ENCODE measurements around the gene SOX13. TPM values are rescaled to one million over a fixed set of nuclear protein-coding genes. Genes with fewer than 3 reads are reported as not detected.

SOX13 gene
- total RNA-seq, 2 experiments from 2014 or later = 0.10 to 0.17 TPM

- H3K9me3 Mint-ChIP-seq = no peaks in the 10 kb centered on the region
- no peaks in the 10 kb centered on the region for H3K36me3 Mint-ChIP-seq (ENCODE audit: low read depth)
- intact Hi-C loops (cut with micrococcal nuclease) = loop anchor here (1.0 to 2.0 kb wide), 5 partner anchors 45 to 645 kb away; no protein-coding TSS in a partner anchor
- DNase-seq = no peak
- no peaks in the 10 kb centered on the region for H3K4me1 Mint-ChIP-seq (ENCODE audit: low read depth)
- CTCF ChIA-PET = interaction anchor here (0.6 to 8.1 kb wide), 26 partner anchors 10 to 344 kb away, joined by 3 to 89 read pairs (median 6); partner anchors contain the start of genes ETNK2, PLEKHA6 and SNRPE
- H3K27ac Mint-ChIP-seq = no peak overlapping the region
- no peak overlapping the region for H3K4me3 Mint-ChIP-seq
- peaks cover 1% of the 10 kb centered on the region for H3K27me3 Mint-ChIP-seq (ENCODE audit: low read depth)
Observed at GRCh38 chr1:204161609-204162493, 88.9 kb downstream of the SOX13 start.

GRCh38 chr1:204162494-204163074, 89.7 kb downstream of the SOX13 start:
- CTCF ChIA-PET = interaction anchor here (0.6 to 8.1 kb wide), 39 partner anchors 9 to 825 kb away, joined by 3 to 89 read pairs (median 4); partner anchors contain the start of genes ETNK2, PLEKHA6 and SNRPE
- peaks cover 1% of the 10 kb centered on the region for H3K27me3 Mint-ChIP-seq (ENCODE audit: low read depth)
- no peak overlapping the region for H3K4me3 Mint-ChIP-seq
- H3K36me3 Mint-ChIP-seq (ENCODE audit: low read depth) = peaks cover 3% of the 10 kb centered on the region
- peak; percentile 87 for DNase-seq
- no peaks in the 10 kb centered on the region for H3K4me1 Mint-ChIP-seq (ENCODE audit: low read depth)
- intact Hi-C loops (cut with micrococcal nuclease) = loop anchor here (1.0 to 2.0 kb wide), 5 partner anchors 45 to 645 kb away; no protein-coding TSS in a partner anchor
- peaks cover 2% of the 10 kb centered on the region for H3K9me3 Mint-ChIP-seq
- no peak overlapping the region for H3K27ac Mint-ChIP-seq

- Mint-ChIP-seq H3K27ac (no peak within 1 kb of the TSS), H3K4me3 (no peak within 1 kb of the TSS), H3K9me3 (peaks cover 26% of the 10 kb centered on the region), H3K36me3 (ENCODE audit: low read depth) (peaks cover 6% of the 10 kb centered on the region), H3K27me3 (ENCODE audit: low read depth) (peaks cover 1% of the 10 kb centered on the region), H3K4me1 (ENCODE audit: low read depth) (no peaks in the 10 kb centered on the region)
- intact Hi-C loops (cut with micrococcal nuclease) = no loop called here
- CTCF ChIA-PET = interaction anchor here (1.3 to 8.1 kb wide), 4 partner anchors 15 to 232 kb away, joined by 3 to 89 read pairs (median 46); partner anchors contain the start of gene PLEKHA6
- DNase-seq = no peak
Observed at GRCh38 chr1:204166219-204166618, 93.3 kb downstream of the SOX13 start, which contains the start of gene REN. Gene REN, minus strand, starts transcription at chr1:204166337. Its CDS starts 44 bp downstream, at chr1:204166293.

- H3K27me3 Mint-ChIP-seq (ENCODE audit: low read depth) = no peaks in the 10 kb centered on the region
- no peaks in the 10 kb centered on the region for H3K4me1 Mint-ChIP-seq (ENCODE audit: low read depth)
- no peak overlapping the region for H3K4me3 Mint-ChIP-seq
- H3K36me3 Mint-ChIP-seq (ENCODE audit: low read depth) = peaks cover 6% of the 10 kb centered on the region
- intact Hi-C loops (cut with micrococcal nuclease) = no loop called here
- H3K9me3 Mint-ChIP-seq = peaks cover 36% of the 10 kb centered on the region
- CTCF ChIA-PET = interaction anchor here (0.6 to 7.9 kb wide), 4 partner anchors 17 to 305 kb away, joined by 3 to 89 read pairs (median 3); no protein-coding TSS in a partner anchor
- no peak for DNase-seq
- H3K27ac Mint-ChIP-seq = no peak overlapping the region
Observed at GRCh38 chr1:204167730-204168129, 94.8 kb downstream of the SOX13 start.

GRCh38 chr1:204169858-204170257, 96.9 kb downstream of the SOX13 start:
- Mint-ChIP-seq H3K9me3 (peaks cover 40% of the 10 kb centered on the region), H3K27me3 (ENCODE audit: low read depth) (peaks cover 4% of the 10 kb centered on the region), H3K4me1 (ENCODE audit: low read depth) (no peaks in the 10 kb centered on the region), H3K4me3 (no peak overlapping the region), H3K27ac (no peak overlapping the region), H3K36me3 (ENCODE audit: low read depth) (peaks cover 6% of the 10 kb centered on the region)
- no peak for DNase-seq
- intact Hi-C loops (cut with micrococcal nuclease) = no loop called here
- CTCF ChIA-PET = interaction anchor here (0.5 kb wide), 1 partner anchor 16 kb away, joined by 3 read pairs; no protein-coding TSS in a partner anchor

- Mint-ChIP-seq H3K4me1 (ENCODE audit: low read depth) (no peaks in the 10 kb centered on the region), H3K27ac (no peak overlapping the region), H3K4me3 (no peak overlapping the region), H3K27me3 (ENCODE audit: low read depth) (peaks cover 4% of the 10 kb centered on the region), H3K9me3 (peaks cover 40% of the 10 kb centered on the region), H3K36me3 (ENCODE audit: low read depth) (peaks cover 6% of the 10 kb centered on the region)
- CTCF ChIA-PET = no interaction called here
- intact Hi-C loops (cut with micrococcal nuclease) = no loop called here
- no peak for DNase-seq
Observed at GRCh38 chr1:204170494-204171155, 97.7 kb downstream of the SOX13 start.

GRCh38 chr1:204171751-204172178, 98.8 kb downstream of the SOX13 start:
- Mint-ChIP-seq H3K36me3 (ENCODE audit: low read depth) (peaks cover 6% of the 10 kb centered on the region), H3K9me3 (peaks cover 40% of the 10 kb centered on the region), H3K4me1 (ENCODE audit: low read depth) (no peaks in the 10 kb centered on the region), H3K27ac (no peak overlapping the region), H3K27me3 (ENCODE audit: low read depth) (peaks cover 4% of the 10 kb centered on the region), H3K4me3 (no peak overlapping the region)
- DNase-seq = no peak
- intact Hi-C loops (cut with micrococcal nuclease) = no loop called here
- CTCF ChIA-PET = interaction anchor here (1.4 kb wide), 1 partner anchor 9 kb away, joined by 7 read pairs; no protein-coding TSS in a partner anchor

- intact Hi-C loops (cut with micrococcal nuclease) = no loop called here
- H3K27me3 Mint-ChIP-seq (ENCODE audit: low read depth) = peaks cover 4% of the 10 kb centered on the region
- no peak for DNase-seq
- CTCF ChIA-PET = interaction anchor here (1.0 to 1.4 kb wide), 2 partner anchors 10 to 35 kb away, joined by 5 to 7 read pairs; no protein-coding TSS in a partner anchor
- no peak overlapping the region for H3K4me3 Mint-ChIP-seq
- H3K4me1 Mint-ChIP-seq (ENCODE audit: low read depth) = no peaks in the 10 kb centered on the region
- H3K36me3 Mint-ChIP-seq (ENCODE audit: low read depth) = peaks cover 3% of the 10 kb centered on the region
- H3K9me3 Mint-ChIP-seq = peaks cover 38% of the 10 kb centered on the region
- H3K27ac Mint-ChIP-seq = no peak overlapping the region
Observed at GRCh38 chr1:204172404-204173029, 99.6 kb downstream of the SOX13 start.

- DNase-seq = no peak
- Mint-ChIP-seq H3K4me3 (no peak overlapping the region), H3K27ac (no peak overlapping the region), H3K4me1 (ENCODE audit: low read depth) (no peaks in the 10 kb centered on the region), H3K9me3 (peaks cover 24% of the 10 kb centered on the region), H3K27me3 (ENCODE audit: low read depth) (peaks cover 9% of the 10 kb centered on the region), H3K36me3 (ENCODE audit: low read depth) (peaks cover 3% of the 10 kb centered on the region)
- CTCF ChIA-PET = interaction anchor here (0.7 to 3.5 kb wide), 4 partner anchors 12 to 94 kb away, joined by 3 to 14 read pairs (median 6); no protein-coding TSS in a partner anchor
- intact Hi-C loops (cut with micrococcal nuclease) = no loop called here
Observed at GRCh38 chr1:204174958-204175357, 102.0 kb downstream of the SOX13 start.

- Mint-ChIP-seq H3K36me3 (ENCODE audit: low read depth) (no peaks in the 10 kb centered on the region), H3K27ac (no peak overlapping the region), H3K27me3 (ENCODE audit: low read depth) (peaks cover 9% of the 10 kb centered on the region), H3K4me1 (ENCODE audit: low read depth) (no peaks in the 10 kb centered on the region), H3K9me3 (peaks cover 13% of the 10 kb centered on the region), H3K4me3 (no peak overlapping the region)
- intact Hi-C loops (cut with micrococcal nuclease) = no loop called here
- CTCF ChIA-PET = interaction anchor here (1.9 to 3.5 kb wide), 2 partner anchors 13 to 31 kb away, joined by 7 to 14 read pairs; no protein-coding TSS in a partner anchor
- DNase-seq = no peak
Observed at GRCh38 chr1:204176049-204176448, 103.1 kb downstream of the SOX13 start.

- no peak for DNase-seq
- no peak overlapping the region for H3K4me3 Mint-ChIP-seq
- H3K27ac Mint-ChIP-seq = no peak overlapping the region
- no peaks in the 10 kb centered on the region for H3K4me1 Mint-ChIP-seq (ENCODE audit: low read depth)
- peaks cover 8% of the 10 kb centered on the region for H3K9me3 Mint-ChIP-seq
- H3K27me3 Mint-ChIP-seq (ENCODE audit: low read depth) = peaks cover 9% of the 10 kb centered on the region
- intact Hi-C loops (cut with micrococcal nuclease) = no loop called here
- H3K36me3 Mint-ChIP-seq (ENCODE audit: low read depth) = no peaks in the 10 kb centered on the region
- CTCF ChIA-PET = interaction anchor here (3.5 kb wide), 1 partner anchor 14 kb away, joined by 14 read pairs; no protein-coding TSS in a partner anchor
Observed at GRCh38 chr1:204177133-204177532, 104.2 kb downstream of the SOX13 start.

Data from activated naive CD4-positive, alpha-beta T cell treated with anti-CD3 and anti-CD28 coated beads for 36 hours (primary cell).